Endothelial cell of umbilical vein (primary cell): Measurements from ENCODE around the gene P2RY8.

Experiments
- CTCF ChIP-seq, 2 donors: IDR thresholded peaks; 1 replicate in 1 of 2; 2 replicates in 1 of 2; pipeline ENCODE4 v1.5.1; 2011; ENCODE audit warnings: low read length in 2 of 2, mild to moderate bottlenecking in 2 of 2, moderate library complexity in 2 of 2, control low read depth in 1 of 2, inconsistent platforms in 1 of 2, low read depth in 1 of 2; ENCODE audit not compliant: insufficient read depth in 1 of 2; ENCODE audit errors: extremely low read depth in 1 of 2
- EZH2 ChIP-seq: IDR thresholded peaks from 2 replicates; pipeline ENCODE4 v1.6.1; 2012; ENCODE audit warnings: borderline replicate concordance, low read depth, mild to moderate bottlenecking, moderate library complexity, low read length, inconsistent platforms; ENCODE audit not compliant: severe bottlenecking
- GATA2 ChIP-seq: IDR thresholded peaks from 2 replicates; pipeline ENCODE4 v1.7.0; 2011; ENCODE audit warnings: low read depth, mild to moderate bottlenecking, moderate library complexity, mixed read lengths, low read length; ENCODE audit not compliant: insufficient read length, insufficient read depth
- MYC ChIP-seq: IDR thresholded peaks from one replicate; pipeline ENCODE4 v1.6.1; 2011; ENCODE audit warnings: mild to moderate bottlenecking, low read depth, low read length
- POLR2A ChIP-seq: IDR thresholded peaks from 2 replicates; pipeline ENCODE4 v1.6.1; 2012; ENCODE audit warnings: low read depth, mild to moderate bottlenecking, control low read depth, low read length
- POLR2AphosphoS5 ChIP-seq: IDR thresholded peaks from 2 replicates; pipeline ENCODE4 v1.6.1; 2012; ENCODE audit warnings: low read depth, mild to moderate bottlenecking, control low read depth, low read length, moderate library complexity; ENCODE audit not compliant: insufficient read depth
- TF ChIP-seq, protein P1 (sequence below): IDR thresholded peaks from 2 replicates; pipeline ENCODE4 v1.6.1; 2011; ENCODE audit not compliant: insufficient read depth, insufficient read length

DNA sequence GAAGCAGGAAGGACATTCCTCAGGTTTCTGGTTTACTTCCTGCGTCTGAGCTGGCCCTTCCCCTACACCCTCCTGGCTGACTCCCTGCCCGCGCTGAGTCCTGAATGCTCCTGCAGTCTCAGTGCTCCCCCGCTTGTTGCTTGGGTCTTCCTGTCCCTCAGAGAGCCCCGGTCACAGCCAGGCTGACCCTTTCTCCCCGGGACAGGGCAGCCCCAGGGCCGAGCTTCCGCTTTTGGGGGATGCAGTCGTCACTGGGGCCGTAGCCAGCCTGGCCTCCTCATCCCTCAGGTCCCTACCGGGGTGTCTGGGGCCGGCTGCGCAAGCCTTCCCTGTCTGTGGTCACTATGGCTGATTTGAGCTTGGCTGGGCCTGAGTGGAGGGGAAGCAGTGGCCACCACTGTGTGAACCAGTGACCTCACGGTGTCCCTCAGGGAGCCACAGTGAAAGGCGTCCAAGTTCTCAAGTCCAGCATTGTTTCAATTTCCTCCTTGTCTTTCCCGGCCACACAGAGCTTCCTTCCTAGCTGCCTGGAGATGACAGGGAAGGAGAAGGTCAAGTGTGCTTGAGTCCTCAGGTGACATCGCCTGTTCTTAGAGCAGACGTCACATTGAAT is 50.1 kb downstream of the P2RY8 start:
- TF ChIP-seq POLR2A (no peak), CTCF (IDR thresholded peaks at IDR 0.05; ENCODE audit: extremely low read depth in 1 of 2, insufficient read depth in 1 of 2, low read depth in 1 of 2, low read length in 2 of 2) (no peak), GATA2 (no peak), POLR2AphosphoS5 (no peak), MYC (no peak), EZH2 (no peak)
- TF ChIP-seq, protein P1, sequence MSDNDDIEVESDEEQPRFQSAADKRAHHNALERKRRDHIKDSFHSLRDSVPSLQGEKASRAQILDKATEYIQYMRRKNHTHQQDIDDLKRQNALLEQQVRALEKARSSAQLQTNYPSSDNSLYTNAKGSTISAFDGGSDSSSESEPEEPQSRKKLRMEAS = no peak
